Renal pelvis (tissue), 12 donors: Measurements from ENCODE around the gene IL20. TPM values are rescaled to one million over a fixed set of nuclear protein-coding genes. Genes with fewer than 3 reads are reported as not detected.

Source experiments
- DNase-seq: peaks from one replicate; pipeline ENCODE4 v3.0.0-alpha.2; 2013
- long read RNA-seq, 16 experiments: transcript quantifications; one replicate each; lab custom pipeline, GENCODE V29; 2026
- polyA plus RNA-seq, 3 donors: library from polyadenylated mRNA; unstranded; fragments of 120-200 nt; gene quantifications; one replicate each; pipeline ENCODE4 v1.2.1, GENCODE V29; 2013; ENCODE audit not compliant: insufficient read length in 3 of 3

Gene IL20, protein sequence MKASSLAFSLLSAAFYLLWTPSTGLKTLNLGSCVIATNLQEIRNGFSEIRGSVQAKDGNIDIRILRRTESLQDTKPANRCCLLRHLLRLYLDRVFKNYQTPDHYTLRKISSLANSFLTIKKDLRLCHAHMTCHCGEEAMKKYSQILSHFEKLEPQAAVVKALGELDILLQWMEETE
- not detected for polyA plus RNA-seq
- long read RNA-seq, donor 1: 0 reads
- long read RNA-seq, donor 2: 0 reads
- long read RNA-seq, donor 3: 0 reads
- long read RNA-seq, donor 4: 0 reads
- long read RNA-seq, donor 5: 0 reads
- long read RNA-seq, donor 6: 0 reads
- long read RNA-seq, donor 7: 0 reads
- long read RNA-seq, donor 8: 0 reads
- long read RNA-seq, donor 9: 0 reads
- long read RNA-seq, donor 10: 0 reads
- long read RNA-seq, donor 11: 0 reads
- long read RNA-seq, donor 12: 0 reads
- long read RNA-seq, donor 13: 0 reads
- long read RNA-seq, donor 14: 0 reads
- long read RNA-seq, donor 15: 0 reads
- long read RNA-seq, donor 16: 0 reads

DNA sequence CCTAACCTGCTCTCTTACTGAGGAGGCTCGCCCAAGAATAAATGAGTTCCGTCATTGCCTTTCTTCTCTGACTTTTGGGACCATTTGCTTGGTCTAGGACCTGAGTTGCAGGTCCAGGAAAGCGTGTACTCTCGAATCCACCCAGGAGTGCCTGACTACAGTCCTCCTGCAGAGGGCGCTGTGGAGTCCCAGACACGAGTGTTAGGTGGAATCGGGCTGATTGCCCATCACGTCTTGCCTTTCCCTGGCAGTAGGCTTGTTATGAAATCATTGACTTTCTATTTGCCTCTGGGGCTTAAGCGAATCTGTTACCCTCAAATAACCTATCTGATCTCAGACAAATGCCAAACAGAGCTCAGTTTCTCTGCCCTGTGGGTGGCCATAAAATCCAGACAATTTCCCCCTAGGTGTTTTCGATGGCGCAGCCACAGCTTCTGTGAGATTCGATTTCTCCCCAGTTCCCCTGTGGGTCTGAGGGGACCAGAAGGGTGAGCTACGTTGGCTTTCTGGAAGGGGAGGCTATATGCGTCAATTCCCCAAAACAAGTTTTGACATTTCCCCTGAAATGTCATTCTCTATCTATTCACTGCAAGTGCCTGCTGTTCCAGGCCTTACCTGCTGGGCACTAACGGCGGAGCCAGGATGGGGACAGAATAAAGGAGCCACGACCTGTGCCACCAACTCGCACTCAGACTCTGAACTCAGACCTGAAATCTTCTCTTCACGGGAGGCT is at the start of gene IL20:
Gene IL20, plus strand, starts transcription at position 685 of the 733 bp plus-strand sequence. CDS start 230 bp downstream, outside the sequence.
- DNase-seq: peak; percentile 26

DNA sequence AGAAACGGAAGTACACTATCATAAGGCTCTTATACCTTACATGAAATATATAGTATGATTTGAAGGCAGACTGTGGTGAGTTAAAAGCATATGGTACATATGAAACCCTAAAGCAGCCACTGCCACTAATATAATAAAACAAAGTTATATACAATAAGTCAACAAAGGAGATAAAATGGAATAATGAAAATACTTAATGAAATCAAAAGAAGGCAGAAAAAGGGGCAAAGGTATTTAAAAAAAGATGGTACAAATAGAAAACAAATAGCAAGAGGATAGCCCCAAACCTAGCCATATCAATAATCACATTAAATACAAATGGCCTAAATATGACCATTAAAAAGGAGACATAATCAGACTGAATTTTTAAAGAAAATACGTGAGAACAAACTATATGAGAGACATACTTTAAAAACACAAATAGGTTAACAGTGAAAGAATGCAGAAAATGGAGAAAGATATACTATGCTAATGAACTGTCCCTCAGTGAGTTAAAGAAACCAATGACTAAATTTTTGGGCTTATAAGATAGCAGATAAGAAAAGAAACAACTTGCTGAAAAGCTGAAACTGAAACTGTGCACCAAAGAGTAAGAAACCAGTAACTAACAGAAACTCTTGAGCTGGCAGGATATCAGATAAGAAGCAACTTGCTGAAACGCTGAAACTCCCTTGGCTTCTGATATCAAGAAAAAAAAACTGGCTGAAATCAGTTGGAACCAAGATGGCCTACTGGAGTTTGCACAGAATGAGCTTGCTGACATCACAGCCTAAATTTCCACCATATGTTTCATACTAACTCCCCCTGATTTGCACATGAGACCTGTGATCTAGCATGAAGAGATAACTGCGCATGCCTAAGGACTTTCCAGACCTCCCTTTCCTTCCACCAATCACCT is 48.8 kb upstream of the IL20 start:
- DNase-seq: no peak

DNA sequence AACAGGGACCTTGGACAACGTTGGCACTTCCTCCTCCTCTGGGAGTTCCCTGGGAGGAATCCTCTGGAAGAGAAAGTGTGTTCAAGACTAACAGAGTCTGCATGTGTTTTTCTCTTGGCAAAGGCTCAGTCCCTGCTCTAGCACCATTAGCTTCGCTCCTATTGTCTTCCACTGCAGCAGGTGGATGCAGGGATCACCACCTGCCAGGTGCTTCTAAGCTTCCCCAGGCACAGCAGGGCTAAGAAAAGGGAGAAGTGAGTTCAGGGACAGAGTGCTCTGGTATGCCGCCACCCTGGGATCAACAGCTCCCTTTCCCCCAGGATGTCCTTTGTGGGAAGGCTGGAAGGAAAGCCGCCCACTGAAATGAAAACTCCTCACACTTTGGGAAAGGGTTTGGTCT is 43.9 kb upstream of the IL20 start:
- DNase-seq: no peak

DNA sequence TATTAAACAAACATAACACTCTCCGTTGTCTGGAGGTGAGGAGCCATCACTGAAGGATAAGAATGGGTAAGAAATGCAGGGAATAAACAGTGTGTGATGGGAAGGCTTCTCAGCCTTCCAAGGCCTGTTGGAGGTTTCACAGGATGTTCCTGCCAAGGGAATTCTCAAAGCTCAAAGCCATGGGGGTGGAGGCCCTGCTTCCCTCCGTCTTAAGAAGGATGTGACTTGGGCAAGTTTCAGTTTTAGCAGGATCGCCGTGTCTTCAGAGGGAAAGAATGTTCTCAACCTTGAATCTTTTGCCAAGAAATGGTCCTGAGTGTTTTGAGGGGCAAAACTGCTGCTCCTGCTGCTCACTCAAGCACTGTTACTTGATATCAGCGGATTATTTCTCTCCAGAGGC is 41.7 kb upstream of the IL20 start:
- no peak for DNase-seq

DNA sequence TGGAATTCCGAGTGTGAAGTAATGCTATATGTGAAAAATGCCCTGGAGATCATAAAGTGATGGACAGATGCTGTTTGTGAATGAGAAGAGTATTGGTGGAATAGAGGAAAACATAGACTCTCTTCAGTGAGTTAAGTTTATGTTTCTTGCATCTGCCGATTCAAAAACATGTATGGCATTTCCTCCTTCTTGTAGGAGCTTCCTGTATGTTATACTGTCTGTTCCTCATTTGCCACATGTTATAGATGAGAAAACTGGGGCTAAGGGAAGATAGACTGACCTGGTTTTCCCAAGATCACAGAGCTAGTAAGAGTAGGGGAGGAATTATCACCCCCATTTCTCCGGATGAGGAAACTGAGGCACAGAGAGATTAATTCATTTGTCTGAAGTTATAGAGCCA is 41.1 kb upstream of the IL20 start:
- no peak for DNase-seq

DNA sequence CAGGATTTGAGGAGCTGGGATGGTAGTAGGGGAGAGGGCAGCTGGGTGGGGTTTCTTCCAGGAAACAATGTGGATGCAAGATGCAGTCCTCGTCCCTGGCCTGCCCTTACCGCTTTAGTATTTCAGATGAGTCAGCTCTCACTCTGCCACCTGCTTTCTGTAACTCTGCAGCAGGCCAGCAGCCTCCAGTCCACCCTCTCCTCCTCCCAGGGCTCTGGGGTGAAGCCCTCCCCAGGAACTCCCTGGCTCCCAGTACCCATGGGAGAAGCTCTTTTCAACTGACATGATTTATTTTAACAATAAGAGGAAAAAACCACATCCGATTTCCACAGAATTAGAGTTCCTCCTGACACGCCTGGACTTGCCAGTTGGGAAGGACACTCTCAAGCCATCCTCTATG is 39.0 kb upstream of the IL20 start:
- no peak for DNase-seq

DNA sequence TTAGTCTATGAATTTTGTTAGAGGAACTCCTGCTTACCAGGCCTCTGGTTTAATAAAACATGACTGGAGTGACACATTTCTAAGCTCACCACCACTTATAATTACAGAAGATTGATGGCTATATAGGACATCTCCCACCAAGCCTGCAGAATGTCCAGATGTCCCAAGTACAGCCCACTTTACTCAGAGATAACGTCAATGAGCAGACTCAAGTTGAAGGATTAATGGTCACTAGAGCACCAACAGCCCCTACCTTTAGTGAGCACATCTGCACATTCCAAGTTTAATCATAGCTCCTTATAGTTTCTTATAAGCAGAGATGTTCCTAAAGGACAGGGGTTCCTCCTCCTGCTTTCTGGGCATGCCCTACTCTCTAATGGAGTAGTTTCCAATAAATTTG is 37.4 kb upstream of the IL20 start:
- DNase-seq: no peak

DNA sequence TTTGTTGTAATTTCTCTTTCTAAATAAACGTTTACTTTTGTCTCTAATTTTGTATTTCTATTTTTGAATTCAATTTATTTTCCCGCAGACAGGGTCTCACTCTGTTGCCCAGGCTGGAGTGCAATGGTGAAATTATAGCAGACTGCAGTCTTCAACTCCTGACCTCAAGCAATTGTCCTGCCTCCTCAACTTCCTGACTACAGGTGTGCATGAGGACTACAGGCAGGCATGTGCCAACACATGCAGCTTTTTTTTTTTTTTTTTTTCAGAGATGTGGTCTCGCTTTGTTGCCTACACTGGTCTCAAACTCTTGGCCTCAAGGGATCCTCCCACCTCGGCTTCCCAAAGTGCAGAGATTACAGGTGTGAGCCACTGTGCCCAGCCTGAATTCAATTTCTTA is 36.7 kb upstream of the IL20 start:
- DNase-seq: no peak

DNA sequence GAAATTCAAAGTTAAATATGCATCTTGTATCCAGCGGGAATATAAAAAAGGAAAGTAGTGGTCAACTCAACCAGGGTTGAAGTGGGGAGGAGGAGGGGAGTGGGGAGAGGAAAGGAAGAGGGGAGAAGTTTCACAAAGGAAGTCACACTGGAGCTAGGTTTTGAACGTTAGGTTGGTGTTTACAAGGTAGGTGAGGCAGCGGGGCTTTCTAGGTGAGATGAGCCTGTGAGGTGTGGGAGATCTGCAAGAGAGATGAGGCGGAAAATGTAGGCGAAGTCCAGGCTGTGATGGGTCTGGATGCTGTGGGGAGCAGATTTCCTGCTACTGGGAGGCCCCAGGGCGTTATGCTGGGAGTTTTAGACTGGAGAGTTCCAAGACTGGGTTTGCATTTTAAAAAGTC is 36.1 kb upstream of the IL20 start:
- no peak for DNase-seq

DNA sequence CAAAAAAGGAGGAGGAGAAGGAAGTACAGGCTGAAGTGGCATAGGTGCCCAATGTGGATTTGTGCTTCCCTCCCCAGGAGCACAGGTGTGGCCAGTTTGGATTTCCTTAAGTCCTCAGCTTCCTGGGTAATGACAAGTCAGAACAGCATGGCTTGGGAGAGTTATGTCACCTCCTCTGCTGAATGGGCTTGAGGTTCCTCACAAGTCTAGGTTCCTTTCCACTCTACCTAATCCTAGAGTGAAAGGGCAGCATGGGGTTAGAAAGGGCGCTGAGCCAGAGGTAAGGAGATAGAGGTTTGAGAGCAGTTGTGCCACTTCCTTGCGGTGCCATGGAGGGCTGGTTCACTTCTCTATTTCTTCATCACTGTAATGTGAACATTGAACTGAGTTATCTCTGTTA is 35.5 kb upstream of the IL20 start:
- DNase-seq: no peak

DNA sequence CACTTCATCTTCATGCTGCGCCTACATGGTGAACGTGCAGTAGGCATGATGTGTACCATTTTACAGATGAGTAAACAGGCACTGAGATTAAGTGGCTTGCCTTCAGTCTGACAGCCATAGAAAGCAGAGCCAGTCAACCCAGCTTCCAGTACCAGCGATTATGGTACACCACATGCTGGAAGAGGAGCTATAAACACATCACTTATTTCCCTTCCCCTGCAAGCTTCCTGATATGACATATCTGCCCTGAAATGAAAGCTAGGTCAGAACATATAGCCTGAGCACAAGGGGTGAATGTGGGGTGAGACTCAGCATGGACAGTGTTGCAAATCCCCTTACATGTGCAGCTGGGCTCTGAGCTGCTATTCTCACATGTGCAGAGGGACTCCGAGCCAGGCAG is 33.8 kb upstream of the IL20 start:
- no peak for DNase-seq

DNA sequence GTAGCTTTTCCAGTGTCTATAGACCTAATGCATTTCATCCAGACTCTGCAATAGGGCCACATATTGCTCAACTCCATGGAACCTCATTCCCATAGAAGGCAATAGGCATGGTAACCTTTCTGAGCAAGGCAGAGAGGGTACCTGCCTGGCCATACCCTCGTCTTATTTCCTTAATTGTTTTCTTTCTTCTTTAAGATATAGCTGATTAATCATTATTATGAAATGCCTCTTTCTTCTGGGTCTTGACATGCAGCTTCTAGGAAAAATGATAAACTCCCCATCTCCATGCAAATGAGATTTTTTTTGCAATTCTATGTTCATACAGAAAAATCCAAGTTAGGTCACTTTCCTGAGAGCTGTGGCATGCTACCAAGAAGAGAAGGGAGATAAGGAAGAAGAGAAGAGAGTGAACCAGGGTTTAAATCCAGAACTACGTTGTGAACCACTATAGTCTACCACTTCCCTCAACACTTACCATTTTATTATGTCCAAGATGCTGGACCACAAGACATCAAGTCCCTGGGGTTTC is 33.0 kb upstream of the IL20 start:
- no peak for DNase-seq

DNA sequence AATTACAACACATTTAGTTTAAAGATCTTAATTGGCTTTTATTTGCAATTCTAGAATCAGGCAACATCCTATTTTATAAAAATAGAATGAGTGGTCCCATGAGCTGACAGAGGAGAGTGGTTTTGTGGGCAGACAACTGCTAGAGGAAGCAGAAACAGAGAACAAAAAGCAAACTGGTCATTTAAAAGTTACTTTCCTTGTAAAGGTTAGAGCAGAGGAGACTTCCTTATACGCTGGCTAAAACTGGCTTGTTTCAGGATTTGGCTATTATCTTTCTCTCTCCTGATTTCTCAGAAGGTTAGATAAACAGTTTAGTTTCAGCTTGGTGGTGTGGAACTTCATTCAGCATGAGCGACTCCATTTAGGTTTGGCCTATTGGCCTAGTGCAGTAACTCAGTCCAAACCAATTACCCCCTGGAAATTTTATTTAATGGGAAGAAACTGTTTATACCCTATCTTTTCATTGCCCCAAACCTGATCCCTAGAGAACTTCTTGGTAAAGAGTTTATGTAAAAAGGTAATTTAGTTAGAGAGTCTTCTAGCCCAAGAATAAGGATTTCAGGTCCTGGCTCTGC is 32.2 kb upstream of the IL20 start:
- DNase-seq: peak; percentile 35

DNA sequence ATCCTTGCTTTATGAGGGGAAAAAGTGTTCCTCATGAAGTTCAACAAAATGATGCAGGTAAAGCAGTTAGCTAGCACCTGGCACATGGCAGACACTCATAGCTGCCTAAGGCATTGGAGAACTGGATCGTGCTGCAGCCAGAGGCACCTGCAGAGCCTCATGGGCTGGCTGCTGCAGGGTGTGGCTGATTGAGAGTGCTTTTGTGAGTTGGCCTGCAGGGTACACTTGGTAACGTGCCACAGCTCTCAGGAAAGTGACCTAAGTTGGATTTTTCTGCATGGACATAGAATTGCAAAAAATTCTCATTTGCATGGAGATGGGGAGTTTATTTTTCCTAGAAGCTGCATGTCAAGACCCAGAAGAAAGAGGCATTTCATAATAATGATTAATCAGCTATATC is 31.6 kb upstream of the IL20 start:
- no peak for DNase-seq

DNA sequence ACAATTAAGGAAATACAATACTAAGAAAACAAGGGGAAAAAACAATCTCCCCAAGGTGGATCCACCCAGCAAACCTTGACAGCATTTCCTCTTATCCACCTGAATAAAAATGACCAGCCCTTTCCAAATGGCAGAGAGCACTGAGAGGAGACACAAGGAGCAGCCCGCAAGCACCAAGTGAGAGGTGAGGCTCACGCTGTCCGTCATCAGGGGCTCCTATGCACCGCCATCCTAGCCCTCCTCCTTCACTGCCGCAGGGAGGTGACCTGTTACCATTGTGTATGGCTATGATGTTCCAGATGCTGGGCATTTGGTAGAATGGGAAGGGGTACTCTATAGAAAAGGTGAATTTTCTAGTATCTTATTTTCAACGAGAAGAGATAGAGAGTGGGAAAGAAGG is 31.2 kb upstream of the IL20 start:
- no peak for DNase-seq

DNA sequence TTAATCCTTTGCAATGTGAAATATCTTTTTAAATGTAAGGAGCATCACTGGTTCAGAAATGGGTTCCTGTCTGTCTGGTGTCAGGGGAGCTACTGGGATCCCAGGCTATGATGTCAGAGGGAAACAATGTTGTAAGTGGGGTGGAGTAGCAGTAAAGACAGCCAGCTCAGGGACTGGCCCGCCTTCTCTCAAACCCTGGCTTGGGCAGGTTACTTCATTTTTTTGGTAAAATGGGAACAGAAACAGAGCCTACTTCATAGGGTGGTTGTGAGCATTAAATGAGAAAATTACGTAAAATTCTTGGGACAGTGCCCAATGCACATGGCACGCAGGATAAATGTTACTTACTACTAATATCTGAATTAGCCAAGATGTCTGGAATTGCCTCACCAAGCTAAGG is 30.7 kb upstream of the IL20 start:
- DNase-seq: no peak

DNA sequence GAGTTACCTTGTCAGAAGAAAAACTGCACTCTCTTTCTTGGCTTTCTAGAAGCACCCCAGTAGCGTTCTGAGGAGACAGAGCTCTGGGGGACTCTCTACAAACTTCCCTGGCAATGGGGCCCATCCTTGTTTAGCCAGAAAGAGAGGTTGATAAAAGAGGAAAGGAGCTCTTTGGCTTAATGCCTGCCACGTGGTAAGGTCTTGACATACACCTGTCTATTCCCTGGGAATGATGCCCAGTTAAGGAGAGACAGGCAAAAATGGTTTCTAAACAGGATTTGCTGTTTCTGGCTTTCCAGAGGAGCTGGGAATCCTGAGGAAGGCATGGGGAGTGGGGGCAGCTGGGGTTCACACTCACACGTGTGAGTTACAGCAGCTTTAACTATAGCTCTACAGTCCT is 30.2 kb upstream of the IL20 start:
- DNase-seq: no peak

DNA sequence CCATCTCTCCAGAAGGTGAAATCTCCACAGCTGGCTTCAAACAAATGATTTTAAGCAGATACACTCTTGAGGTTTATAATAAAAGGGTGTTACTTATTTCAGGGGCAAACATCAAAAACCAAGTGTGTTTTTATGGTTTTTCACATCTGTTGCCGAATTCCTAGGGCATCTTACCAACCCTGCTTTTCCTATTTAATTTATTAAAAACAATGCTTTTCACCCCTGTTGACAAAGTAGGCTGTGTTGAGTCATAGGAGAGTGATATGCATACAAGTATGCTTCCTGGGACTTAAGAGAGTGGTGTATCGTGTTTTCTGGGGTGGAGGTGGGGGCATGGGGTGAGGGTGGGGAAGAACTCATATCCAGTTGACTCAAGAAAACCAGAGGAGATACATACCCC is 29.3 kb upstream of the IL20 start:
- no peak for DNase-seq

DNA sequence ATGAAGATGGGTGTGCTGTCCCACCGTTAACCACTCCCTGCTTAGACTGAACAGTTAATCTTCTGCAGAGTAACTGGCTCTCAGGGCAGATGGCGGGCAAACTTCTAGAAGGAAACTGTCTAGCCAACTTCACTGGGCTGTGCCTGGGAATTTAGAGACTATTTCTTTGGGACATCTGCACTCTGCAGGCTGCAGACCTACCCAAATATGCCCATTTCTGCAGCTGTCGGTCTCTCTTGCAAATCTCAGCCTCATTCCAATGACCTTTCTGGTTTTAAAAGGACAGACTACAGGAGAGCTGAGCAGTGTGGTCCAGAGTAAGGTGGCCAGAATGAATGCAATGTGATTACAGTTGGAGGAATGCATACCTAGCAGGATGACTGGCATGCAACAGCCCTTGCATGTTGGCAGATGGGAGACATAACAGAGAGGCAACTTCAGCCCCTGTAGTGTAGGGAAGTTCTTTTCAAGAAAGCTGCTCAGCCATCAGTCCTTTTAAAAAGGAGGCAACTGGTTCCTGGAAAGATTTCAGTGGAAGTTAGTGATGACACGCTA is 26.3 kb upstream of the IL20 start:
- no peak for DNase-seq

DNA sequence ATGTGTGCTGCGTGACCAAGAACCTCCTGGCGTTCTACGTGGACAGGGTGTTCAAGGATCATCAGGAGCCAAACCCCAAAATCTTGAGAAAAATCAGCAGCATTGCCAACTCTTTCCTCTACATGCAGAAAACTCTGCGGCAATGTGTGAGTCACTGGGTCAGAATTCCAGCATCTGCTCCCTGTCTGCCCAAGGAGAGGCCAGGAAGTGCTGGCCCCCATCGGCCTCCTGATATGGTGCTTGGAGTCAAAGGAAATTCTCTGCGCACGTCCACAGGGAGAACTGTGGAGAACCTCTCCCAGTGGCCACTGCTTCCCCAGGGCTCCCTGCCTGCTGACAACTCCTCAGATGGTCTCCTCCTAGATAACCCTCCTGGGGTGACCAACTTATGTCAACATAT is 25.6 kb upstream of the IL20 start:
- DNase-seq: no peak

DNA sequence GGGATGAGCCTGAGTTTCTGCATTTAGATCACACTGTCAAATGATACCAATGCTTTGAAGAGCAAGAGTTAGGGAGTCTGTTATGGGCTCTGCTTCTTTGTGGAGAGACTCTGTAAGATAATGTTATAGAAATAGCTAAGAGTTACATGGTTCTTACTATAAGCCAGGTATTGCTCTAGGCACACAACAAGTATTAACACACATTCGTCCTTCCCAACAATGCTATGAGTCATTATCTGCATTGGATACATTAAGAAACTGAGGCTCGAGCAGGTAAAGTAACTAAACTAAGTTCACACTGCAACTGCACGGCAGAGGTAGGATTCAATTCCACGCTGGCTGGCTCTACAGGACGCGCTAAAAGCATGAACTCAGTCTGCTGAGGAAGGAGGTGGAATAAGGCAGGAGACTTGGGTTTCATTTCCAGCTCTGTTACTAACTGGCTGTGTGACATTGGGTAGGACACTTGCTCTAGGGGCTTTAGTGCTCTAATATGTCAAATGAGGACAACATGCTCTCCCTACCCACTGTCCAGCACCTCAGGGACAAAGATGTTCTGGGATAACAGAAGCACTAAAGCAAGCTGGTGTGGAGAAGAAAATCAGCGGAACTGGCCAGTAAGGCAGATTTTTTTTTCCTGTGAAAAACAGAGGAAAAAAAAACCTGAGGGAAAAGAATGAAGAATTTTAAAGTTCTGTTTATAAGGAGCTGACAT is 23.7 kb upstream of the IL20 start:
- no peak for DNase-seq
